RWPE1 (cell line): ENCODE data around the gene OSBPL1A.

Experiments used
- CTCF ChIA-PET: fragments of 350-600 bp; sonication (Branson Sonifier 250); formaldehyde crosslinking; extraction: SDS; loops from one replicate; lab custom pipeline; 2021; lab: Yijun Ruan, JAX
- POLR2A ChIA-PET: fragments of 400-600 bp; formaldehyde crosslinking; extraction: SDS; loops from one replicate; lab custom pipeline; 2020; ENCODE audit warnings: antibody characterized with exemption; ENCODE audit not compliant: low non-redundant PET; lab: Yijun Ruan, JAX
- DNase-seq: peaks from one replicate; pipeline ENCODE4 v3.0.0; 2012; ENCODE audit warnings: low spot score
- H3K27ac ChIP-seq: fragments of 450-650 bp; 2 replicates; pipeline ENCODE4 v1.5.1; 2017
- TF ChIP-seq, protein P1 (sequence below): fragments of 450-650 bp; conservative IDR thresholded peaks from 2 replicates; pipeline ENCODE4 v1.5.1; 2017; ENCODE audit warnings: low read depth, mild to moderate bottlenecking

OSBPL1A gene

DNA sequence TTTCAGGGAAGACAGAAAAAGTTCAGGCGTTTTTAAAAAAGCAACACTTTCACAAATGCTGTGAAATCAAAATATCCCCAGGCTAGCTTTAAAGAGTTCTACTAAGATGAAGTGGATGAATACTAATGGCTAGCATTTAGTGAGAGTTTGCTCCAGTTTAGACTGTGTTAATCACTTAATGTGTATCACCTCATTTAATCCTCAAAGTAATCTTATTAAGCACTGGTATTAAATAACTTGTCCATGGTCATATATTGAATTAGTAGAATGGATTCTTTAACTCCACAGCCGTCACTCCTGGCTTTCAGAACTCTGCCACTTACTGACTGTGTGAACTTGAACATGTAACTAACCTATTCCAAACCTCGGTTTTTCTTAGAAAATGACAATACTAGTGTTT lies 192.7 kb downstream of the OSBPL1A start:
- TF ChIP-seq, protein P1, sequence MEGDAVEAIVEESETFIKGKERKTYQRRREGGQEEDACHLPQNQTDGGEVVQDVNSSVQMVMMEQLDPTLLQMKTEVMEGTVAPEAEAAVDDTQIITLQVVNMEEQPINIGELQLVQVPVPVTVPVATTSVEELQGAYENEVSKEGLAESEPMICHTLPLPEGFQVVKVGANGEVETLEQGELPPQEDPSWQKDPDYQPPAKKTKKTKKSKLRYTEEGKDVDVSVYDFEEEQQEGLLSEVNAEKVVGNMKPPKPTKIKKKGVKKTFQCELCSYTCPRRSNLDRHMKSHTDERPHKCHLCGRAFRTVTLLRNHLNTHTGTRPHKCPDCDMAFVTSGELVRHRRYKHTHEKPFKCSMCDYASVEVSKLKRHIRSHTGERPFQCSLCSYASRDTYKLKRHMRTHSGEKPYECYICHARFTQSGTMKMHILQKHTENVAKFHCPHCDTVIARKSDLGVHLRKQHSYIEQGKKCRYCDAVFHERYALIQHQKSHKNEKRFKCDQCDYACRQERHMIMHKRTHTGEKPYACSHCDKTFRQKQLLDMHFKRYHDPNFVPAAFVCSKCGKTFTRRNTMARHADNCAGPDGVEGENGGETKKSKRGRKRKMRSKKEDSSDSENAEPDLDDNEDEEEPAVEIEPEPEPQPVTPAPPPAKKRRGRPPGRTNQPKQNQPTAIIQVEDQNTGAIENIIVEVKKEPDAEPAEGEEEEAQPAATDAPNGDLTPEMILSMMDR: no peak
- POLR2A ChIA-PET: no interaction called here
- no peak overlapping the region for H3K27ac ChIP-seq
- no peak for DNase-seq
- CTCF ChIA-PET: no interaction called here

- ChIA-PET POLR2A (no interaction called here), CTCF (interaction anchor here (0.5 kb wide), 1 partner anchor 25 kb away, joined by 3 read pairs; no protein-coding TSS in a partner anchor)
- TF ChIP-seq, protein P1: no peak
- H3K27ac ChIP-seq: no peak overlapping the region
- no peak for DNase-seq
These were observed 195.6 kb downstream of the OSBPL1A start for GRCh38 chr18:24201699-24202687.

DNA sequence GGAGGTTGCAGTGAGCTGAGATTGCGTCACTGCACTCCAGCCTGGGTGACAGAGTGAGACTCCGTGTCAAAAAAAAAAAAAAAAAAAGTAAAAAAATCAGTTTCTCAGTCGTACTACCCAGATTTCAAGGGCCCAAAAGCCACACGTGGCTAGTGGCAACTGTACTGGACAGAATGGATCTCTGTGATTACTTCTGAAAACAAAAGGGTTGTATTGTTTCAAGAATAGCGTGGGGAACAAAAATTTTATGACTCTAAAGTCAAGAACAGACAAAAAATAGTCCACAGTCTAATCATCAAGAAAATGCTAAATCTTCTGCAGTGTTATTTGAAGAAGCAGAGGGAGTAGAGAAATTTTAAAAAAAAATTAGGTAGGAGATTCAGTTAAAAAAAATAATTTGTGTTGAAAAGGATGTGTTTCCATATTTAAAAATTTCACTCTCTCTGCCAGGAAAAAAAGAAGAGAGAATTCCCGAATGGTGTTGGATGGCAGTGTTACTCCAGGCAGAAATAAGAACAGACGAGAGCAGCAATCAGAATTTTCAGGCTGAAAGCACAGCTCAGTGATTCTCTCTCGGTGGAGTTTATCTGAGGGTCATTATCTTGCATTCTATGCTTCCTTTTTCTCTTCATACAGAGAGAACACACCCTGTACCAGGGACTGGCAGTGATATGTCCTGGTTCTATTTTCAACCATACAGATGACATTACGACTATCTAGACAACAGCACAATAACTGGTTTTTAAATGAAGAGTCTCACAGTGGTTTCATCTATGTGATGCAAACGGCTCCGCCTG lies 196.9 kb downstream of the OSBPL1A start:
- TF ChIP-seq, protein P1: no peak
- no peak for DNase-seq
- POLR2A ChIA-PET: no interaction called here
- CTCF ChIA-PET: no interaction called here
- no peak overlapping the region for H3K27ac ChIP-seq

- ChIA-PET POLR2A (no interaction called here), CTCF (no interaction called here)
- TF ChIP-seq, protein P1: no peak
- no peak for DNase-seq
- no peak overlapping the region for H3K27ac ChIP-seq
These were observed 198.2 kb downstream of the OSBPL1A start for GRCh38 chr18:24199372-24199962.

GRCh38 chr18:24198461-24198860 lies 199.2 kb downstream of the OSBPL1A start:
- ChIA-PET POLR2A (no interaction called here), CTCF (no interaction called here)
- DNase-seq: no peak
- TF ChIP-seq, protein P1: no peak
- no peak overlapping the region for H3K27ac ChIP-seq

GRCh38 chr18:24197412-24197811 lies 200.2 kb downstream of the OSBPL1A start:
- ChIA-PET CTCF (no interaction called here), POLR2A (no interaction called here)
- TF ChIP-seq, protein P1: no peak
- no peak for DNase-seq
- H3K27ac ChIP-seq: no peak overlapping the region
